Endometrium (tissue), 2 donors: ENCODE measurements around the gene MAP1B.

ENCODE experiments used
- FAIRE-seq: peaks from 2 replicates; lab custom pipeline; 2012; peaks lifted over from hg19 to GRCh38; lab: Jason Lieb, UNC
- donor health status: control.
- donor health status: control.

MAP1B gene

GRCh38 chr5:72096602-72097188 is 10.6 kb upstream of the MAP1B start:
- FAIRE-seq: no peak

- no peak for FAIRE-seq
Observed at GRCh38 chr5:72101828-72102227, 5.4 kb upstream of the MAP1B start.

- no peak for FAIRE-seq
Observed at GRCh38 chr5:72106817-72107130, 501 bp upstream of the MAP1B start.

- FAIRE-seq: no peak
Observed at GRCh38 chr5:72107901-72108201, 576 bp downstream of the MAP1B start.

- FAIRE-seq: no peak
Observed at GRCh38 chr5:72108202-72109061, 1.2 kb downstream of the MAP1B start.

- peak; percentile 77 for FAIRE-seq
Observed at GRCh38 chr5:72109062-72109411, 1.8 kb downstream of the MAP1B start.

GRCh38 chr5:72109625-72110024 is 2.4 kb downstream of the MAP1B start:
- no peak for FAIRE-seq

GRCh38 chr5:72110394-72111013 is 3.2 kb downstream of the MAP1B start:
- FAIRE-seq: no peak

- FAIRE-seq: no peak
Observed at GRCh38 chr5:72112389-72112788, 5.1 kb downstream of the MAP1B start.

- no peak for FAIRE-seq
Observed at GRCh38 chr5:72114629-72115028, 7.4 kb downstream of the MAP1B start.

- FAIRE-seq: no peak
Observed at GRCh38 chr5:72115296-72115695, 8.0 kb downstream of the MAP1B start.

- no peak for FAIRE-seq
Observed at GRCh38 chr5:72117307-72117706, 10.0 kb downstream of the MAP1B start.

- no peak for FAIRE-seq
Observed at GRCh38 chr5:72121052-72121779, 13.9 kb downstream of the MAP1B start.

- no peak for FAIRE-seq
Observed at GRCh38 chr5:72121780-72122445, 14.6 kb downstream of the MAP1B start.

GRCh38 chr5:72122602-72123001 is 15.3 kb downstream of the MAP1B start:
- no peak for FAIRE-seq

GRCh38 chr5:72123764-72124376 is 16.6 kb downstream of the MAP1B start:
- no peak for FAIRE-seq

- no peak for FAIRE-seq
Observed at GRCh38 chr5:72125271-72125940, 18.1 kb downstream of the MAP1B start.

- no peak for FAIRE-seq
Observed at GRCh38 chr5:72125941-72126620, 18.8 kb downstream of the MAP1B start.

GRCh38 chr5:72126796-72127195 is 19.5 kb downstream of the MAP1B start:
- FAIRE-seq: no peak

- FAIRE-seq: no peak
Observed at GRCh38 chr5:72129725-72130124, 22.4 kb downstream of the MAP1B start.

- FAIRE-seq: peak; percentile 46
Observed at GRCh38 chr5:72130351-72130761, 23.1 kb downstream of the MAP1B start.
